Measurements from ENCODE around the gene KRTAP10-5.

The KRTAP10-5 gene

GRCh38 chr21:44583800-44584147 is 3.4 kb upstream of the KRTAP10-5 start:
- FAIRE-seq (no peak), DNase-seq (ENCODE audit: insufficient read length, low spot score) (no peak)
- TF ChIP-seq CTCF (IDR thresholded peaks at IDR 0.05; ENCODE audit: insufficient read depth, missing control alignments), result no peak

GRCh38 chr21:44583089-44583799 is 2.8 kb upstream of the KRTAP10-5 start:
- FAIRE-seq (no peak), DNase-seq (ENCODE audit: insufficient read length, low spot score) (no peak)
- no peak for TF ChIP-seq CTCF (IDR thresholded peaks at IDR 0.05; ENCODE audit: insufficient read depth, missing control alignments)

- DNase-seq (ENCODE audit: insufficient read length, low spot score) (no peak), FAIRE-seq (no peak)
- no peak for TF ChIP-seq CTCF (IDR thresholded peaks at IDR 0.05; ENCODE audit: insufficient read depth, missing control alignments)
These were observed 1.7 kb upstream of the KRTAP10-5 start for GRCh38 chr21:44582055-44582454.

GRCh38 chr21:44581158-44581557 is 754 bp upstream of the KRTAP10-5 start:
- DNase-seq (ENCODE audit: insufficient read length, low spot score) (no peak), FAIRE-seq (no peak)
- TF ChIP-seq CTCF (IDR thresholded peaks at IDR 0.05; ENCODE audit: insufficient read depth, missing control alignments), result no peak

GRCh38 chr21:44579833-44580144 is 615 bp downstream of the KRTAP10-5 start:
- DNase-seq (ENCODE audit: insufficient read length, low spot score) (no peak), FAIRE-seq (no peak)
- TF ChIP-seq CTCF (IDR thresholded peaks at IDR 0.05; ENCODE audit: insufficient read depth, missing control alignments), result no peak

- no peak for DNase-seq (ENCODE audit: insufficient read length, low spot score)
- TF ChIP-seq CTCF (IDR thresholded peaks at IDR 0.05; ENCODE audit: insufficient read depth, missing control alignments), result no peak
- FAIRE-seq, result no peak
These were observed 1.2 kb downstream of the KRTAP10-5 start for GRCh38 chr21:44579056-44579832.

All from D721Med (cell line).